Fibroblast of skin of left quadriceps (primary cell): ENCODE results near the gene CFAP65.

Experiments used
- DNase-seq, 2 experiments: peaks; one replicate each; pipeline ENCODE4 v3.0.0-alpha.2; 2013; ENCODE audit warnings: low read depth in 2 of 2

Gene CFAP65

DNA sequence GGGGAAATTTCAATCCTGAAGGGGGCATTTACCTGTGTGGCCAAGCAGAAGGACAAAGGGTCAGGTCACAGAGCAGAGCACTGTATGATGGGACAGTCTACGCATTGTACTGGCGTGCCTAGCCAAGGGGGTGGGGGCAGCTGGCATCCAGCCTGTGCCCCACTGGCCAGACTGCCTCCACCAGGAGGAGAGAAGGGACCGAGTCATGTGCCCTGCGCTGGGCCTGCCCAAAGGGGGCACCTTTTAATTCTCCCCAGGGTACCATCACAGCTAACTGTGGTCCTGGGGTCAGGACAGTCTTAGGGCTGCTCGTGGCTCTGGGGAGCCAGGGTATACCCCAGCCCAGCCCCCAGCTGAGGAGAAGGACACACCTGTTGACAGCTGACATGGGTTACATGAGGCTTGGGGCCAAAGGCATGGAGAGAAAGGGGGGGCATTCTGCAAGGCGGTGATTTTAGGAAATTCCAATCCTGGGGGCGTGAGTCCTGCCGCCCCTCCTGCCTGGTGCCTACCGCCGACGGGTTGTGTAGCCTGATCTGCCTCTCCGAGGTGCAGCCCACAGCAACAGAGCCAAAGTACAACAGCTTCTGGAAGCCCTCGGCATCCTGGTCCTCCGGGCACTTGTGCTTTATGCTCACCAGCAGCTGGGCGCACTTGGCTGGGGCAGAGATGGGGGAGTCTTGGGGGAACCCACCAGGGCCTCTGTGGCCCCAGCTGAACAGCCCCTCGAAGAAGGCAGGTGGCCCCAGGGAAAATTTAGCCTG, 11.0 kb downstream of the CFAP65 start:
- no peak for DNase-seq

DNA sequence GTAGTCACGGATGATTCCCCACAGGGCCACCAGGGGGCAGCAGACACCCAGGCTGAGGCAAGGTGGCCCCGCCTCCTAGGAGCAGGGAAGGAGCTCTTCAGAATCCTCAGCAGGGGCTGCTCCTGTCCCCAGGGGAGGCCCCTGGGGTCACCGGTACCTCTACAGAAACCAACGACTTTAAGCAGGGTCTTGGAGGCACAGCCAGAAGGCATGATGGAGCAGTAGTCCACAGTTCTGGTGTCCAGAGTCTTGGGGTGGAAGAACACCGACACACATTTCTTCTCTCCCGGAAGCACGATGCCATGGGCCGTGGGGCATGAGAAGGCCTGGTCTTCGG, 11.5 kb downstream of the CFAP65 start:
- peak; percentile 24 to 28 for DNase-seq

DNA sequence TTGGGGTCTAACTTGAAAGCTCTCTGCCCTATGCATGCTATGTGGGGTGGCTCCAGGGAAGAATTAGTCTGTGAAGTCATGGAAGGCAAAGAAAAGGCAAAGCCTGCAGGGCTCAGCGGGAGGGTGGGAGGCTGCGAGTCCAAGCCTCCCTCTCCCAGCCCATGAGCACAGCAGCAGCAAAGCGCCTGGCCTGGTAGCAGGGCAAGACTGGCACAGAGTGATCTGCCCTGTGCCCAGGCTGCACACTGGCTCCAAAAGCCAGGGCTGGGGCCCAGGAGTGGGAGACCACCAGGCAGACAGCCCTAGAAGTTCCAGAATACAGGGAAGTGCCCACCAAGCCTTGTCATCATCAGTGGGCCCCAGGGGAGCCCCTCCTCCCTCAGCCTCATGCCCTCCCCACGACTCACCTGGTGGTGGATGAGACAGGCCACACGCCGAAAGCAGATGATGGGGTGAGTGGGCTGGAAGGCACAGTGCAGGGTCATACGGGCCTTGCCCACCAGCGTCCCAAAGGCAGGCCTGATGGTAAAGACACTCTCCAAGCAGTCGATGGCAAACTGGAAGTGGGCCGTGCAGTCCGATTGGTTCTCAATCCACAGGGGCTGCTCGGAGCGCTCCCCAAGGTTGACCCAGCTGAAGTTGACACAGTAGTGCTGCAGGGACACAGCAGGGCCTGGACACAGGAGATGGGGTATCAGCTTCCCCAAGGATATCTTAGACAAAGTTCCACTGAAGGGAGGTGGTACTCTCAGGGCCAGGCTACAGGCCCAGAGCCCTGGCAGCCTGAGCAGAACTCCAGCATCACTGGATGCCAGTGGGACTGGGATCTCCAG, 12.1 kb downstream of the CFAP65 start:
- DNase-seq: no peak

DNA sequence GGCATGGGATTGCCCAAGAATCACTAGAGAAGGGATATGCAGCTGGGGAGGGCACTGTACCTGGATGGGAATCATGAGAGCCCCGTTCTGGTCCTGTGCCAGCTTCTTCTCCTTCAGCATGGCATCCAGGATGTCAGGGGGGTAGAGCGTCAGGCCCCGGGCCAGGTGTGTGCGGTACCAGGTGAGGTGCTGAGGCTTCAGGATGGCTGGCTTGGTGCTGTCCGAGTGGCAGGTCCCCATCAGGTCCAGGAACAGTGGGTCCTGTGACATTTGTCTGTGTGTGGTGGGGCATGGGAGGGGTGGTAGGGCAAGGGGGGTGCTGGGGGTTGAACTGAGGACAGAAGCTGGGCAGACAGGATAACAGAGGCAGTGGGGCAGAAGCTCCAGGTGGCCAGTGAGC, 13.2 kb downstream of the CFAP65 start:
- no peak for DNase-seq

DNA sequence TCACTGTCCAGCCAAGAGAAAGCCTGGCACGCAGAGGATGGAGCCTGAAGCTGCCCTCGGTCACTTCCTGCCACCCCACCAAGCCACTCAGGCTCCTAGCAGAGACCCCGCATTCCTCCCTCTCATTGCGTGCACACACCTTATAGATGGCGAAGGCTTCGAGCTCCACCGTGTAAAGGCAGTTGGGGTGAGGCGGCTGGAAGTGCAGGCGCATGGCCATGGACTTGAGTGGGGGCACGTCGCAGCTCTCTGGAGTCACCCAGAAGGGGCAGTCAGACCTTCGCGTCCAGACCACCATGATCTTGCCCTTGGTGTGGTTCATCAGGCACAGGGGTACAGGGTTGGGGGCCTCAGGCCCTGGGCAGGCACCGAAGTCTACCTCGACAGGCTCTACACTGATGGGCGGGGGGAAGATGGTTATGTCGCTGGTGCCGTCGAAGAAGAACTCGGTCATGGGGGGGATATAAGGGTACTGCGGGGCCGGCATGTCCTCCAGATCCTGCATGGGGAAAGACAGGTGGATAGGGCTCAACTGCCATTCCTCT, 13.7 kb downstream of the CFAP65 start:
- DNase-seq: no peak

DNA sequence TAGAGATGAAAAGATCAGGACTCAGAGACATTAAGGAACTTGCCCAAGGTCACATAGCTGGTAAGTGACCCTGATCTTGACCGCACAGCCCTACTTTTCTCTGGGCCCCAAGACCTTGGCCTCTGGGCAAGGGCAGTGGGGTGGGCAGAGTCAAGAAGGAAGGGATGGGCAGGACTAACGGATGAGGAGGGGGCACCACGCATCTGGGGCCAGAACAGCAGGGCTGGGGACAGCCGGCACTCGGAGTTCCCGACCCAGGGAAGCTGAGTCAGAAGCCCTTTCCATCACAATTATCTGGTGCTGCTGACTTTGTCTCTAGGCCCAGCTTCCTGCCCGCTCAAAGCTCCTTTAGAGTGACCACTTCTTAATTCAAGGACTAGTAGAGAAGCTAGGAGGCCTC, 14.4 kb downstream of the CFAP65 start:
- DNase-seq: no peak

DNA sequence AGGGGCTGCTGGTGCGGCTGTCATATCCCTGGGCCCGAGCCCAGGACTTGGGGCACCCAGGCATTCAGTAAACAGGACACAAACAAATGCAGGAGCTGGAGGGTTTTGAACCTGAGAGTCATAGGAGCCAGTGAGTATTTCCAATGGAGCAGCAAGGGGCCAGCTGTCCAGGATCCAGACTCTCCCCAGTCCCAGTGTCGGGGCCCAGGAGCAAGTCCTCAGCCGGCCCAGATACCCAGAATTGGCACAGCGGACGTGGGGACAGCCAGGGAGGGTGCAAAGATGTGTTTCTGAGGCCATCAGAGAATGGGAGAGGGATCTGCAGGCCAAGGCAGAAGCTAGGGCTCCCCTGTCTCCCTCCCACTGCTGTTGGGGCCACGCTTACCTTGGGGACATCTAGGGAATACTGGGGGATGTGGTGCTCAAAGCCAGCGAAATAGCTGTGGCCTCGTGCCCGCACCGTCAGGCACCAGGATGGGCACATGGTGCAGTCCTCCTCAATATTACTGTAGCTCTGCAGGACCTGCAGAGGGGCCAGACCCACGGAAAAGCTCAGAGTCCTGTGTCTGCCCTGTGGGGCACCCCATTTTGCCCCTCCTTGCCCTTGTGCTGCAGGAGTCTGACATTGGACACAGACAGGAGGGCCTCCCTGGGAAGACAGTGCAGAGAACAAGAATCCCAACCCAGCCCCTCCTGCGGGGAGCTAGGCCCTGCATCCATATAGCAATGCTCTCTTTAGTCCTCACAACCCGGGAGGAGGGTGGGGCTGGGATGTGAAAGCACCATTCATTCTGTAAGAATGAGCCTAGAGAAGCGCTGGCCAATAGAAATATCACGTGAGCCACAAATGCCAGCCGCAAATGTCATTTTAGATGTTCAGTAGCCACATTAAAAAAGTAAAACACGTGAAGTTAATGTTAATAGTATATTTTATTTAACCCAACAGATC, 15.4 kb downstream of the CFAP65 start:
- DNase-seq: no peak

DNA sequence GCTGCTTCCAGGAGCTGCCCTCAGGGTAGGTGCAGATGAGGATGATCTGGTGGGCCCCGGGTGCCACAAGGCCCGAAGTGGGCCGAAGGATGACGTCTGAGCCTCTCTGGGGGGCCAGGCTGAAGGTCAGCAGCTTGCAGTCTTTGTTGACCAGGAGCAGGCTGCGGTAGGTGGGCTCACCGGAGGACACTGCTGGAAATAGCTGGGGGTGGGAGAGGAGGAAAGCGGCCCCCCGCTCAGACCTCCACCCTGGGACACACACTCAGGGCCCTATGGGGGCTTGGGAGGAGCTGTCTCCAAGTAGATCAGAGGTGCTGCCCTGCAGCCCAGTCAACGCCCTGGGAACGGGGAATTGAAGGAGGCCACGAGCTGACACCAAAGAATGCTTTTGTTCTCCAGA, 17.3 kb downstream of the CFAP65 start:
- DNase-seq: no peak

DNA sequence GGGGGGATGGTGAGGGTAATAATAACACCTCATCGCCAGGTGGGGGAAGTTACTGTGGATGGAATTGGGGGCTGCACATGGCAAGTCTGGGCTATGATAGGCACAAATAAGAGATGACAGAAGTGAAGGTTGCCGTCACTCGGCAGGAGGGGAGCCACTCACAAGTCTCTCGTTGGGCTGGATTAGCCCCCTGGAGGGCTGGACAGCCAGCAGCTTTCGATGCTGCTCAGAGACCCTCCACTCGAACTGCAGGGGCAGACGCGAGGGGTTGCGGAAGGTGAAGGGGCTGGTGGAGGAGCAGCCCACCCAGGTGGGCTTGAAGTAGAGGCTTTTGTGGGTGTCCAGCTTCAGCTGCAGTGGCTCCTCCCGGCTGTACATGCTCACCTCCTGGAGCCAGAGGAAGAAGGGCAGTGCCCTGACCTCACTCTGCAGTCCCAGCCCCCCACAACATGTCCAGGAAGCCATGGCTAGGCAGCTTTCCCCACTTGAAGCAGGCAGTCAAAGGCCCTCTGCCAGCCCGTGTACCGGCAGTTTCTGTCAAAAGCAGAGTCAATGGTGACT, 18.2 kb downstream of the CFAP65 start:
- DNase-seq: no peak

DNA sequence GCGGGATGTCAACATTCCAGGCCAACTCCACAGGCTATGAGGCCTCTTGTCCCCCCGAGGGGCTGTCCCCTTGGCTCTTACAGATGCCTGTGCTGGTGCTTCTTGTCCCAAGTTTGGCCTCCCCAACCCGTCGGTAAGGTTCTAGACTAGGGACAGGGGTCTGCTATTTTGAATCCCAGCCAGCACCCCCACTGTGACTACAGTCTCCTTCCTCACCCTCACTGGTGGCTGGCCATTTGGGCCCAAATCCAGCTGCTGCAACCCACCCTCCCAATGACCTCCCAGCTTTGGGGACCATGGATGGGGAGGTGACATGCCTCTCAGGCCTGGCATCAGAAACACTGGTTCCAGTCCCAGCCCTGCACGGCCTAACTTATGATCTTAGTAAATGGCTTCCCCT, 18.7 kb downstream of the CFAP65 start:
- DNase-seq: no peak

DNA sequence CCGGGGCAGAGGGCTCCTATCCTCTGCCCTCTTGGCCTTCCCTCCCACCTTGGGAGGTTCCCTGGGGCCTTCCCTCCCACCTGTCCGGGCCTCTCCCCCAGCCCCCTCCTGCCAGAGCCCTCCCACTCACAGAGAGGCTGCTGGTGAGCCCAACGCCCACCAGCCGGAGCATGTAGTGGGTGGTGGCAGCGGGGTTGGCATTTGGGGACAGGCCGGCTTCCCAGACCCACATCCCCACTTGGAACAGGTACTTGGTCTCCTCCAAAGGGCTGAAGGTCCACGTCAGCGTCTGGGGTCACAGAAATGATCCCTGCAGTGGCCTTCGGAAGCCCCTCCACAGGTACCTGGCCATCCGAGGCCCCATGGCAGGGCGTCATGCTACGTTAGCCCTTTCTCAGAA, 19.3 kb downstream of the CFAP65 start:
- no peak for DNase-seq

DNA sequence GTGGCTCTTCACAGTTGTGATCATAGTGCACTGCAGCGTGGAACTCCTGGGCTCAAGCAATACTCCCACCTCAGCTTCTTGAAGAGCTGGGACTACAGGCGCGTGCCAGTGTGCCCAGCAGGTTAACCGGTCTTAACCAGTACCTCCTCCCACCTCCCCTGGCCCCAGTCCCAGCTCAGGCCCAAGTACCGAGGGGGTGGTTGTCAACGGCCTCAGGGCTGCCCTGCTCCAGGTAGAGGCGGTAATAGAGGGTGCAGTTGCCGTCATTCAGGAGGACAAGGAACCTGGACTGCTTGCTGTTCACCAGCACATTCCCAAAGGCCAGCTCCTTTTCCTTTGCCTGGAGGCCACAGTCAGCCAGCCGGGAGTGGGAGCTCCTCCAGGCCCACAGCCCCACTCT, 19.7 kb downstream of the CFAP65 start:
- no peak for DNase-seq

DNA sequence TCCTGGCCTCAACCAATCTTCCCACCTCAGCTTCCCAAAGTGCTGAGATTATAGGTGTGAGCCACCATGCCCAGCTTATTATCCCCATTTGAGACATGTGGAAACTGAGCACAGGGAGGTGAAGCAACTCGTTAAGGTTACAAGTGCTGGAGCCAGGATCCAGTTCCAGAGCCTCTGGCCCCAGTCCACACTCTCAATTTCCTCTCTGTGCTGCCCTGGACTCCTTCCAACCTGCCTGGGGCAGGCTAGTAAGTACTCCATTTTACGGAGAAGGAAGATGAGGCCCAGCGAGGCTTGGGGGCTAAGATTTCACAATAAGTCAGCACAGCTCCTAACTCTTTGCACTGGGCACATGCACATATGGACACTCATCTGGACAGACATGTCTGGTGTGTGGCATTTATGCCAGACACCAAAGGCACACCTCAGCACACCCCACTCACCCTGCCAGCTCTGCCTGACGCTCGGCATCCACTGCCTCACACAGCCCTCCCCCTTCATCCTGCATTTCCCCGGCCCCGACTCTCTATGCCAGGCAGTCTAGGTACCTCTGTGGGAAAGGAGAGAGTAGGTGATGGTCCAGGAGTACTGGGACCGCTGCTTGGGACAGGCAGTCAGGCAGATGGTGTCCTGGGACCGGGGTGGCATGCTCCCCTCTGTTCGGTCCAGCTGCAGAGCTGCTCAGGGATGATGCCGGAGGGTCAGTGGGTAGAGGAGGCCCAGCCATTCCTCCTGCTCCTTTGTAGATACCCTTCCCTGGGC, 20.5 kb downstream of the CFAP65 start:
- no peak for DNase-seq

DNA sequence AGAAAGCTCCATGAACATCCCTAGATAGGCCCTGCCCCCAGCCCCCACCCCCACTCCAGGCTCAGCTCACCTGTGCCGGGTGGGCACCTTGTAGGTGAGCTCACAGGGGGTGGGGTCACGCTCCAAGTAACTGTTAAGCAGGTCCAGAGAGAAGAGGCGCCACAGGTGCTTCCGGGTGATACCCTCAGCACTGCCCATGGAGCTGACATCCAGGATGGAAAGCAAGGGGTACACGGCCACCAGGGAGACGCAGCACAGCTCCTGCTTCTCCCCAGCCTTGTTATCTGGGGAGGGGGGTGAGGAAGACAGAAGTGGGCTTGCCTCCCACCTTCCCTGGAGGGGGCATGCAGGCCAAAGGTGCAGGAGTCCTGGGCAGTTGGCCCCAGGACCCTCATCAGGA, 21.9 kb downstream of the CFAP65 start:
- no peak for DNase-seq

DNA sequence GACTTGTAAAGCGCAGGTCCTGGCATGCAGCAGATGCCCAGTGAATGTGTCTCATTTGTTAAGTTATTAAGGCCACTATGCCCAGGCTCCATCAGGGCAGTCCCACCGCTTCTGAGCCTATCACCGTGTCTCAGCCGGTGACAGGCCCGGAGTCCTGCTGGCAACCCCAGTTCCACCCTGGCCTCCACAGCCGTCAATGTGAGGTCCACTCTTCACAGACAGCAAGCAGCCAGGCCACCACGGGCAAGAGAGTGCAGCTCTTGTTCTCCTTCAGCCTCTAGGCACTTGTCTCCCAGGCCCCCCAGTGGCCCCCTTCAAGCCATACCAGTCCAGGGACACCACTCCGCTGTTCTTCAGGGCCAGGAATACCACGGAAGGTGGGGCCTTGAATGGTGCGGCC, 22.6 kb downstream of the CFAP65 start:
- no peak for DNase-seq

DNA sequence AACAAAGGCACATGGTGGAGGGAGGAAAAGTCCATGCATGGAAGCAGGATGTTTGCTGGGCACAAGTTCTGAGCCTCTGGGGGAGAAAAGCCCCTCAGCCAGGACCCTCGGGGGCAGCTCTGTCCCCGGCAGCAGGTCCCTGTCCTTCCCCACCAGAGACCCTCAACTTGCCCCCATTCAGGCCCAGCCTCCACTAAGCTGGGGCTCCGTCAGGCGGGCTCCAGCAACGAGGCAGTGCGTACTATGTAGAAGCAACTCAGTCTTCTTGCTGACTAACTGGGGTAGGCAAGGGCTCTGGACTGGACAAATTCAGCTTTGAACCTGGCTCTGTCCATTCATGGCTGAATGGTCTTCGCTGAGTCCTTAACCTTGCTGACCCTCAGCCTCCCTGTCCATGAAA, 23.0 kb downstream of the CFAP65 start:
- DNase-seq: no peak

DNA sequence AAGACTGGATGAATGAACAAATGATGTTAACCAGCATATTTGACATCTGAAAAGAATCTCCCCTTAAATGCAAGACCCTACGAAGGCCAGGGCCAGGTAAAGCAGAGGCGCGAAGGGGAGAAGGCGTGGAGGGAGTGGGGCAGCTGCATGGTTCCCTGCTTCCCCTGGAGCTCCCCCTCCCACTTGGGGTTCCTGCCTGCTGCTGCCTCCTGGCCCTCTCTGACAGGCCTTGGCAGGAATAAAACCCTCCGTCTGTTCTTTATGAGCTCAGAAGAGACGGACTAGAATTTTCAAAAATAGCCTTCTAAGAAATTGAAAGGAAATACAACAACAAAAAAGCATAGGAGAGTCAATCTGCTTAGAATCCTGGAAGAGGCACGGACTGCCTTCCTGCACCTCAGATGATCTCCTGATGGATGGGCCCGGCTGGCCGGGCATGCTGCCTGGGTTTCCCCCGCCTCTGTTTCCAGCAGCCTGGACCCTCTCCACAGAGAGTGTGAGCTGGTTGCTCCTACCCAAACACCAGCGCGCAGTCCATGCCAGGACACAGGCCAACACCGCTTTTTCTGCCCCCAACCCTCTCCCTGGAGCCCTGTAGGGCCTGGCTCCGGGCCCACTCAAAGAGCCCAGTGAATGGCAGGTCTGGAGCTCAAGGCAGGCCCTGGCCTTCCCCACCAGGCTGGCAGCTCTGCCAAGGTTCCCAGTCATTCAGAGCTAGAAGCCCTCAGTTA, 23.9 kb downstream of the CFAP65 start:
- no peak for DNase-seq

DNA sequence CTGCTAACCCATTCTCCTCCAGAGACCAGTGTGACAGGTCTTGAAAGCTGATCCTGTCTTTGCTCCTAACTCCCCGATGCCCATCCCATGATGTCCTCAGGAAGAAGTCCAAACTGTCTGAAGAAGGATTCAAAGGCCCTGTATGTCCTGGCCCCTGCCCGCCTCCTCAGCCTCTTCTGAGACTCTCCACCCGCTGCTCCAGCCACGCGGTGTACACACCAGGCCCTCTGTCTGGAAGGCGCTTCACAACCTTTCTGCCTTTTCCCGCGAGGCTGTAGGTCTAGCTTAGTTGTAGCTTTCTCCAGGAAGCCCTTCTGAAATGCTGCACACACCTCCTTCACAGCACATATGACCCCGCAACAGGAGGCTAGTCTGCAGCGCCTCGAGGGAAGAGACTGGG, 24.6 kb downstream of the CFAP65 start:
- DNase-seq: no peak

DNA sequence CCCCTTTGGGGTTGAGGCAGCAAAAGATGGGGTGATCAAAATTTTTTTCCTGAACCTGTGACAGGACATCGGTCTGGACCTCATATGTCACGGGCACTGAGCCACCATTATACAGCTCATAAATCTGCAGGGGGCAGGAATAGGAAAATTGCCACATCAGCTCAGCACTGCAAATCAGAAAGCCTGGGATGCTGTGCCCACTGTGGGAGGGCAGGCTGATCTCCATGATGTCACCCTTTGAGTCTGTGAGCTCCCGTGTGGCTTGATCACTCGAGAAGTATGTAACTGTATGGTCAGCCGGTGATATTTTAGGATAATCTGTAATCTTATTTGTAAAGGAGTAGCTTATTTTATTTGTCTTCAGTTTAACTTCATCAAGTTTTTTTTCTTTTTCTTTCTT, 30.4 kb downstream of the CFAP65 start:
- no peak for DNase-seq

DNA sequence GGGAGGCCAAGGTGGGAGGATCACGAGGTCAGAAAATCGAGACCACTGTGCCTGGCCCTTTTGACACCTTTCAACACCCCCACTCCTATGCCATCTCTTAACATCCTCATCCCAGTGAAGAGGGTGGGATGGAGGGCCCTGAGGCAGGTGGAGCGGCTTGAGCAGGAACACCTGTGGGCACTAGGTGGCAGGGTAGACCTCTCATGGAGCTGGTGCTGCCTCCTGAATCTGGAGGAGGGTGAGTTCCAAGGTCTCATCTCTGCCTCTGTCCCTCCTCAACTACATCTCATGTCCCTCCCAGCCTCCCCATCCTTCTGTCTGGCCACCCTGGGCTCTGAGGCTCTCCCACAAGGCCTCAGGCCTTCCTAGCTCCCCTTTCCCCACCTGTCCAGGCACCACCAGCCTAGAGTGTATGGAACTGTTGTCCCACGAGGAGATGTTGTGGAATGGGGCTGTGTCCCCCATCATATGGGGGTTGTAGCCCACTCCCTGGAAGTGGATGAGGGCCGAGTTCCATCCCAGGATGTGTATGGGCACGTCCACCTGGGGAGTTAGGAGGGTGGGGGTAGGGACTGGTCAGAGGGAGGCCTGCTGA, 31.1 kb downstream of the CFAP65 start:
- DNase-seq: no peak
